GM18861 (cell line): ENCODE data around the gene POLL.
"Not testable (repeated sequence)": the region's sequence is repeated elsewhere in the genome, so short reads cannot be mapped to it uniquely, and the experiment has no call there.

Source experiments
- ATAC-seq: cut with Tn5 transposase; IDR thresholded peaks from one replicate; pipeline ENCODE4 v1.9.1; 2021; ENCODE audit not compliant: unreplicated experiment

Gene POLL

DNA sequence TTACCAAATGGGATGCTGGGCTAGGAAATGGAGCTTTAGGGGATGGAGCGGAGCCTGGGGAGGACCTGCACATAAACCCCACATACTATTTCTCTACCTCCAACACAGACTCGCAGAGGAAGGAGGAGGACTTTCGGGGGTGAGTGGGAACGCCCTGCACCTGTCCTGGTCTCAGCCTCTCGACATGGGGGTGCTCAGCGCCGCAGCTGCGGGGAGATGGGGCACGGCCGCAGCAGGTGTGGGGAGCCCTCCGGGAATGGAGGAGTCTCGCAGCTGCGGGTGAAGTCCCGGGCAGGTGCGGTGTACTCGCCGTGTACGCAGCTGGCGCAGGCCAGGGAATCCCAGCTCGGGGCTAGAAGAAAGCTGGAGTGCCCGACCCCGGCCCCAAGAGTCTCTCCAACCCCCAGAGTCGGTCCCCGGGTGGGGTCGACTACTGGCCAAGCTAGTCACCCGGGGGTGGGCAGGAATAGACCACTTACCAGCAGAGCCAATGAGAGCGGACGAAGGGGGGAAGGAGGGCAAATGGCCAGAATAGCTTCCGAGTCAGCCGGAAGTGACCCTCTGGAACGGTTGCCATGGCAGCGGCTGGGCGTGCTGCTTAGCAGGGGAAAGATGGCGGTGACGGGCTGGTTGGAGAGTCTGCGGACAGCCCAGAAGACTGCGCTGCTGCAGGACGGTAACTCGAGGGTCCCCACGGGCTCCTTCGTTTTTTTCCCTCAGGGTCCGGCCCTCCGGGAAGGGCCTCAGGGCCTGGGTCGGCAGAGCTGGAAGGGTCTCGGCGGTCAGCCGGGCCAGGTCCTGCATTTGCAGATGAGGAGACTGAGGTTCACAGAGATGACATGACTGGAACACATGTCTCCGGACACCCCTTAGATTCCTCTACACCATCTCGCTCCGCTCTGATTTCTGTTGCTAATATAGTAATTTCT is at the start of gene POLL, which contains the start of gene DPCD:
Gene POLL, minus strand, starts transcription at position 533 of the 929 bp plus-strand sequence. CDS start 897 bp downstream, outside the sequence.
Gene DPCD, plus strand, starts transcription at position 597 of the 929 bp plus-strand sequence. Its CDS starts 16 bp downstream, at position 613.
- ATAC-seq = peak; percentile 88

GRCh38 chr10:101633510-101633909 is 45.5 kb upstream of the POLL start:
- not testable (repeated sequence) for ATAC-seq

- ATAC-seq = no peak
These were observed 43.9 kb upstream of the POLL start for GRCh38 chr10:101631821-101632475.

DNA sequence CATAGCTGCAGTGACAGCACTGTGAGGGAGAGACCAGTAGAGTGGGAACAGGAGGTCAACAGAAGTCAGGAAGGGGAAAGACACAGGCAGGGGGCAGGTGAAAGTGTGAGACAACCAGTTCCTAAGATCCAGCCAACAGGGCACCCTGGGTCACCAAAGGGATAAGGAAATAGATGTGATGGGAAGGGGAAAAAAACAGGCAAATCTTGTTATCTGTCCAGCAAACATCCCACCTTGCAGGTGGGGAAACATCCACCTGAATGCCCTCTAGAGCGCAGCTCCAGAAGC is 42.5 kb upstream of the POLL start:
- ATAC-seq = no peak

DNA sequence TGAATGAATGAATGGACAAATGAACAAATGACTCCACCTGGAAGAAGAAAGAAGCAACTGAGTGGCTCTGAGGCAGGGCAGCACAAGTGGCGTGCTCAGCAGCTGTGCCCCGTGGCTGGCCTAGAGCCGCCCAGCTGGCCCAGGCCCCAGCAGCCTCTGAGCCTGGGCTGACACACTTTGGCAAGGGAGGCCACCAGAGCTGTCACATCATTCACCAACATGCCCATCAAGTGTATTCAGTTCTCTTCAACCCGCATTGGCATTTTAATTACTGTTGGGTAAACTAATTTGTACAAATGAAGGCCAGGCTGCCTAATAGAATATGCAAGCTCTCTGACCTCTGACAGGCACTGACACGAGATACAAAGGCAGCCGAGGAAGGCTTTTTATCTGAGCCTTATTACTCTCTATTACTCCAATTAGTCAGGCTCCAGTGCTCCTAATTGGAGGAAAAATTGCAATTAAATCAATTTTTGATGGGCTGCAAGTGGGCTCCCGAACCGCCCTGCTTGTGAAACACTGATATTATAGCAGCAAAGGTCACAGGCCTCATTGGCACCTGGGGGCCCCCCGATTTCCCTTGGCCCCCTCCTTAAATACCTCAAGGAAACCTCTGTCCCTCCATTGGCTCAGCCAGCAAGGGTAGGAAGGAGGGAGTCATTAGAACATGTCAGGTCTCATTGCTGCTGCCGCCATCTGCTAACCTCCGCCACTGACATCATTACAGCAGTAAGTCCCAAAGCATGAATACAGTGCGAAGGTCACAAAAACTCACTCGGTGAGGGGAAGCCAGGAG is 42.0 kb upstream of the POLL start:
- no peak for ATAC-seq

DNA sequence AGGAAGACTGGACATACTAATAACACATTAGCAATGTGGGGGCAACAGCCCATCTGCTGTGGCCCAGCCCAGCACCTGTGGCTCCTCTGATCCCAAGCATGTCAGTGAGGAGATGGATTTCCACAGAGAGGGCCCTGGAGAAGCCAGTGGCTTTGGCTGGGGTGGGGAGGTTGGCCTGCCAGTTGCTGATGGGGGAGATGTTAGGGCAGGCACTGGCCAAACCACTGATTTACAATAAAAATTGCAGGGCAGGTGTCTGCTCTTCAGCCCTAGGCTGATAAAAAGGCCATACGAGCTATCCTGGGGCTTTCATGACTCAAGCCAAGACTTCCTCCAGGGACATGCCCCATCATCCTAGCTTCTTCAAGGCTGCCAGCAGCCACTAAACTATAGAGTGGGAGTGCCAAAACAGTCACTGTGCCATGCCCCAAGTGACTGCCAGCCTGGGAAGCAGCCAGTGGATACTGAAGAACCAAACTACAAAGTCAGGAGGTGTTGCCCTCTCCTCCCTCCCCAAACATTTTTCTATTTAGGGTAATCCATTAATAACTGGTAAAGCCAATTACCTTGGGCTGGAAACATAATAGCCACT is 37.9 kb upstream of the POLL start:
- no peak for ATAC-seq

DNA sequence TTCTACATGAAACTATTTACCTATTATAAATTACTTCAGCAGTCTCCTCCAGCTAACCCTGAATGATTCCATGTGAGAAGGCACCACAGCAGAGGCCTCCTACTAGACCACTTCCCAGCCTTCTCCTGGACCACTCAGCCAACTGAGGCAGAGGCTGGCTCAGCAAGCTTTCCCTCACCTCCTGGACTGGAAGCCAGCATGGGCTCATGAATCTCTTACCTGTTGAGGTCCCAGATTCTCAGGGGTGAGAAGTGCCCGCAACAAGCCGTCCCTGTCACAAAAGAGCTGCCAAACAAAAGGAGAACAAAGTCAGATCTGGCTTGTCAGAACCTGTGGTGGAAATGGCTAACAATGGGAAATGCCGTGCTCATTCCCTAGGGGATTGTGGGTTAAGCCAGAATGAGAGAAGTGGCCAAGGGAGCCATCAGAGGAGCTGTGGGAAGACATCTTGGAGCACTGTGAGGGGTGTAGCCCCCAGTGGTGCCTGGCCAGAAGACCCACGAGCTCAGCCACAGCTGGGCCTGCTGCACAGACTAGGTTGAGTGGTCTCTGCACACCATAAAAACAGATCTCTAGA is 36.6 kb upstream of the POLL start:
- no peak for ATAC-seq

GRCh38 chr10:101623528-101623927 is 35.5 kb upstream of the POLL start:
- ATAC-seq = no peak

- ATAC-seq = no peak
These were observed 31.9 kb upstream of the POLL start for GRCh38 chr10:101619983-101620382.

- no peak for ATAC-seq
These were observed 30.8 kb upstream of the POLL start for GRCh38 chr10:101618871-101619270.

GRCh38 chr10:101617824-101618568 is 29.9 kb upstream of the POLL start:
- no peak for ATAC-seq

DNA sequence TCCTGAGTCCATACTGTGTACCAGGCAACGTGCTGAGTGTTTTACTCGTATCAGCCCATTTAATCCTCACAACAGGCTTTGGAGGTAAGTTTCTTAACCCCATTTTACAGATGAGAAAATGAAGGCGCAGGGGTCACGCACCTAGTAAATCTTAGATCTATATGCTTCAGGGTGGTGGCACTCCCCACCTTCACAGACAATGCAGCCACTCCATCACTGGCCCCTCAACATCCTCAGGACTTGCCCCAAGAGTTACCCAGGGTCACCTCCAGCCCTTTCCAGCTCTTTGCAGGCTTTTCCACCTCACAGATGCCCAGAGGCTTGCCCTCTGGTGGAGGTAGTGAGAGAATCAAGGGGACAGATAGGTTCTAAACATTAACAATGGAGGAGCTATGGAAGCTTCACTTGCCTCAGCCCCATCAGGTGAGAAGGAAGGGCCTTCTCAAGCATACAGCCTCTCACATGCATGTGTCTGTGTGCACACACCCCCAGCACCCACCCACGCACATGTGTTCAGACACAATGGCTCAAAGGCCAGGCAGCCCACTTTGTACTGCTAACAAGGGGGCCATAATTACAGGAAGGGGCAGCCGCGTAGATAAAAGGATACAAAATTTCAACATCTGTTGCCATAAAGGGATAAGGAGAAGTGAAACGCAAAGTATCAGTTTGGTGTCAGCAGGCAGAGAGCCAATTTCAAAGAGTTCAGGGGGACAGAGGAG is 29.2 kb upstream of the POLL start:
- no peak for ATAC-seq

DNA sequence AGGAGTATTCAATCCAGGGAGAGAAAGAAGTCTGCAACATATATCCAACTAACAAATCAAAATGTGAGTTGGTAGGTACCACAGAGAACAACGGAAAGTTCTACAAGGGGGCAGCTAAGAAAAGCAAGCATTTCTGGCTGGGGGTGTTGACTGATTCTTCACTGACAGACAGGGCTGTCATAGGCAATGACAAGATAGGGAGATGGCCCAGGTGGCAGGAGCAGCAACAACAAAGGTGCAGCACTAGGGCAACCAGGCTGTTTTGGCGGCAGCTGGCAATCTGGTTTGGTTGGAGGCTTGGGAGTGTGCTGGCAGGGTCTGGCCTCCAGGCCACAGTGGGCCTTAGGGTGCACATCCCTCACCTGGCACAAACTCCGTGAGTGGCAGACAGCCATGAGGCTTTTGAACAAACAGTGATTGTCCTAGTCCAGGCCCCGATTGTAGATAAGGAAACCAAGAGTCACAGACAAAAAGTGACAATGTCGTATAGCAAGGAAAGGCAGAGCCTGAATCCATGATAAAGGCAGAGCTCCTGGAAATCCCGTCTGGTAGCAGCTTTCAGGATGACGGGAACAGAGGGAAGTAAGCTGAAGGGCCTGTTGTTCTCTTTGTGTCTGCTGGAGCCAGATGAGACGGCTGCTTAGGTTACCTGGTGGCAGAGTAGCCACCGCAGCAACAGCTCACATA is 28.5 kb upstream of the POLL start:
- no peak for ATAC-seq

DNA sequence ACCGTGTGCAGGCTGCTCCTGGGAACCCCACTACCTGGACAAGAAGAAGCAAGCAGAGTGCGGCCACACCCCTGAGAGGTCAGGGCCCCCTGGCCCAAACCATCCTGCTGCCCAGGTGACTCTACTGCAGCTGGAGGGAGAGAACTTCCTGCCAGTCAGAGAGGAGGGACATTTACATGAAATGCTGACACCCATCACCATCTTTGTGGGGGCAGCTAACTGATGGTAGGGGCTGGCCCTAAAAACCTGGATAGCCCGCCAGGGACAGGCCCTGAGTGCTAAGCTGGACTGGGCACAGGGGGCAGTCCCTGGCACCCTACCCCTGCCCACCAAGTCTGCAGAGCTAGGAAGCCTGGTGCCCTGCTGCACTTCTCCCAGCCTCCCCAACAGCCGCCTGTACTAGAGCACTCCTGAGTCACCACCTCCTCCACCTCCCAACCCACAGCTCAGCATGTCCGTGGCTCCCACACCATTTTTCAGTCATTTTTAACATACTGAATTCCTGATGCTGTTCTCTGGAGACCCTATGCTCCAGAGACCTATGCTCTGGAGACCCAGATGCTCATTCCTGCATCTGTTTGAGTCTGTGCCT is 27.6 kb upstream of the POLL start:
- no peak for ATAC-seq

DNA sequence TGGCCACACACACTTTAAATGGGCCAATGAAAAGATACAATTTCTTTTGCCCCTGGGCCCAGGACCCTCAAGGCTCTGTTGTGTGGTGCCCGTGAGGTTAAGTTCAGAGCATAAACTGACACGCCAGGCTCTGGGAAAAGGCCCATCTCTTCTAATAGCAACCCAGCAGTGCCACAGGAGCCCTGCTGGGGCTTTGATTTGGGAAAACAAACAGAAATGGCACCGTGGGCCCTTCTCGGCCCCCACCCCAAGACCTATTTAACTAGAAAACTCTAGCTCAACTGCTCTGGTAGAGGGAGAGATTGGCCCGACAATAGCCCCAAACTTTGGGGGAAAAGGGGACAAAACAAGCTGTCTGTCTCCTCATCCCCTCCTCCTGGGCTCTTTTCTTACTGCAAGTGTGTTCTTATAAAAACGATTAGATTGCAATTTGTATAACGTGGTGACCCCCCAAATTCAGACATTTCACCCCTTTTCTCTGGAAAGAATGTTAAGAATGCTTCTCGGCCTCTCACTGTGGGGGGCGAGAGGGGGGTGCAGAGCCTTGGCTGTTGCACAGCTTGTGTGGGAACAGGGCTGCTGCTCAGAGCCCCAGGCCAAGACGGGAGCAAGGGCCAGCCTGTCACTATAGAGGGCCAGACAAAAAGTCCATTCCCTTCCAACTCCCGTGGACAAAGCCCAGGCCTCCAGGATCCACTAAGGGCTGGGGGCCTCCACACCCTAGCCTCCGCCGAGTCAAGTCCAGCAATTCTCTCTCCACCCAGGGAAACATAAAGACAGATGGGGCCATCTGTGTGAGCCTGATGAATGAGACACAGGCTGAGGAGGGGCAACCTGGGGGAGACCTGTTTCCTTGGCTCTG is 26.8 kb upstream of the POLL start:
- no peak for ATAC-seq

- no peak for ATAC-seq
These were observed 25.6 kb upstream of the POLL start for GRCh38 chr10:101613646-101614045.

GRCh38 chr10:101612872-101613271 is 24.8 kb upstream of the POLL start:
- ATAC-seq = no peak

DNA sequence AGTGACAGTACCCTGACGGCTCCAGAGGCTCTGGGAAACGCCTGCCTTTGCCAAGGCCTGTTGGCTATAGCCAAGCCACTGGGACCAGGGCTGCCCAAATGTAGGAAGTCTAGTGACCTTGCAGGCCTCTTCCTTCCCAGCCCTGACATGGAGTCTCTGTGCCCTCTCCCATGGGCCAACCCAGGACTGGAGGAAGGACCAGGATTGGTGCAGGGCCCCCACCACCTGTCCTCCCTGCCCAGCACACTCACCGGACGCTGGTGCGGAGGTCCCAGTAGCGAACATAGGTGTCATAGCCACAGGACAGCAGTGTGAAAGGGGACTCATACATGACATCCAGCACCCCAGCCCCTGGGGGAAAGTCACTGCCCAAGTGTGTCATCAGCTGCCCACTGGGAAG is 24.0 kb upstream of the POLL start:
- ATAC-seq = no peak
